H1 (cell line): Measurements from ENCODE around the gene FBLN2. TPM values are rescaled to one million over a fixed set of nuclear protein-coding genes. Genes with fewer than 3 reads are reported as not detected.

ENCODE experiments used
- RBBP5 ChIP-seq: IDR thresholded peaks from 2 replicates; pipeline ENCODE4 v1.7.1; 2012; ENCODE audit warnings: low read depth, mild to moderate bottlenecking, inconsistent platforms, low read length, moderate library complexity, borderline replicate concordance
- polyA plus RNA-seq, 7 experiments: library from polyadenylated mRNA; depleted of rRNA in 3 of 7; stranded (reverse) in 5 of 7; unstranded in 2 of 7; fragments of >200 nt in 5 of 7; fragments of 200-250 nt in 2 of 7; gene quantifications; 1 replicate in 5 of 7; 2 replicates in 1 of 7; 4 replicates in 1 of 7; pipeline versions ENCODE4 v1.2.1 to v1.2.3, GENCODE V29; 2011 to 2013; ENCODE audit warnings: missing spikeins in 2 of 7, mixed read lengths in 2 of 7
- total RNA-seq: library from RNA; stranded (reverse); fragmentation: NEBNext Ultra II Directional; extraction: Animal tissue kit (Norgen Biotek cat#: 25700); gene quantifications from 2 replicates; pipeline ENCODE4 v1.2.1, GENCODE V29; 2021

FBLN2 gene
- total and polyA plus RNA-seq, 2 of the 8 experiments (the other 6 are each of a cell fraction or from before 2014, with no cell fraction given), result 17.4 to 24.2 TPM

GRCh38 chr3:13652728-13653127 lies 103.8 kb downstream of the FBLN2 start (continued):
- no peak for TF ChIP-seq RBBP5
